ENCODE results near the gene SULT4A1.
"Not testable (repeated sequence)": the region's sequence is repeated elsewhere in the genome, so short reads cannot be mapped to it uniquely, and the experiment has no call there.

SULT4A1 gene

DNA sequence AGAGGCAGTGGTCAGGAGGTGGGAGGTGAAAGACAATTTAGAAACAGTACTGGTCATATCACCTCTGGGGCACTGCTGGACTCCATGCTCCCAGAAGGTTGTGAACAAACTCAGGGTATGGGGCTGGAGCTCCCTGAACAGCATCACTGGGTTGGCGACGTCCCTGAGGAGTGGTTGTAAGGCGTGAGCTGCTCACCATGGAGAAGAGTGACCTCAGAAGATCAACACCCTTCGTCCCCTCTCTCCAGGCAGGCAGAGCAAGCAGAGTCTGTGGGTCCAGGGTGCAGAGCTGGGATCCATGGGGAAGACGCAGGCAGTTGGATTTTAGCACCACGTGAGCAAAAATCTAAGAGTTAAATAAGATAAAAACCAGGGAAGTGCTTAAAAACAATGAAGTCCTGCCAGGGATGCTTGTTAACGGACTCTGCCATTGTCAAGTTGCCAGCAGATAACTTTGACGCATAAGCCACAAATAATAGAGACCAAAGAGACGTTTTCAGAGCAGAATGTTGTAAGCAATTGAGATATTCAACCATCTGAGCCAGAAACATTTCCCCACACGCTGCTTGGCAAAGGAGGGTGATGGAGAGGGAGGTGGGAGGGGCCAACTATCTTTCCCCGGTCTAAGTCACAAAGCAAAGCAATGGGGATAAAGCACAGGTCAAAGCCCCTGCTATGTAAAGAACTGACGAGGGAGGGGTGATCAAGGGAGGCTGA lies 15.9 kb upstream of the SULT4A1 start:
- H3K4me3 ChIP-seq (ENCODE audit: low read length) = no peak overlapping the region
- no peak for DNase-seq (ENCODE audit: low read depth)
- TF ChIP-seq, protein P1, sequence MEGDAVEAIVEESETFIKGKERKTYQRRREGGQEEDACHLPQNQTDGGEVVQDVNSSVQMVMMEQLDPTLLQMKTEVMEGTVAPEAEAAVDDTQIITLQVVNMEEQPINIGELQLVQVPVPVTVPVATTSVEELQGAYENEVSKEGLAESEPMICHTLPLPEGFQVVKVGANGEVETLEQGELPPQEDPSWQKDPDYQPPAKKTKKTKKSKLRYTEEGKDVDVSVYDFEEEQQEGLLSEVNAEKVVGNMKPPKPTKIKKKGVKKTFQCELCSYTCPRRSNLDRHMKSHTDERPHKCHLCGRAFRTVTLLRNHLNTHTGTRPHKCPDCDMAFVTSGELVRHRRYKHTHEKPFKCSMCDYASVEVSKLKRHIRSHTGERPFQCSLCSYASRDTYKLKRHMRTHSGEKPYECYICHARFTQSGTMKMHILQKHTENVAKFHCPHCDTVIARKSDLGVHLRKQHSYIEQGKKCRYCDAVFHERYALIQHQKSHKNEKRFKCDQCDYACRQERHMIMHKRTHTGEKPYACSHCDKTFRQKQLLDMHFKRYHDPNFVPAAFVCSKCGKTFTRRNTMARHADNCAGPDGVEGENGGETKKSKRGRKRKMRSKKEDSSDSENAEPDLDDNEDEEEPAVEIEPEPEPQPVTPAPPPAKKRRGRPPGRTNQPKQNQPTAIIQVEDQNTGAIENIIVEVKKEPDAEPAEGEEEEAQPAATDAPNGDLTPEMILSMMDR (conservative IDR thresholded peaks at IDR 0.05; ENCODE audit: low read length) = no peak

DNA sequence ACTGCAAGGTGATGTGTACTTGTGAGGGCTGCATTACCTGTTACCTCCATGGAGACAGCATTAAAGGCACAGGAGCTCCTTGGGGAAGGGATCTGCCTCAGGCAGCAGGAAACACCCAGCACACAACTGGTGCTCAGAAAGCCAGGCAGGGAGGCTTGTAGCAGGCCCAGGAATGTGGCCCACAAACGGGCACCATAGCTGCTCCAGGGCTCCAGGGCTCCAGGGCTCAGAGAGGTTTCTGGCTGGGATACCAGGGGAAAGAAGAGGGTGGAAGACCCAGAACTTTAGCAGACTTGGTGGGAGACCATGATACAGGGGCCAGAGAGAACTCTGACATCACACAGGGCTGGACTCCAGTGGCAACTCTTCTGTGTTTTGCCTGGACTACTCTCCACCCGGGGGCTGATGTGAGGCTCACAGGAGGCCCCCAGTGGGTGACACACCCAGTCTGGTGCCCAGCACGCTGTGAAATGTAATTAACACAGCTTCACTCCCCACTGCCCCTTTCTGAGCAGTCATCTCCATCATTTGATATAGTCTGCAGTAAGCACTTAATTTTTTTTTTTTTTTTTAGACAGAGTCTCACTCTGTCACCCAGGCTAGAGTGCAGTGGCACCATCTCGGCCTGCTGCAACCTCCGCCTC lies 14.7 kb upstream of the SULT4A1 start:
- DNase-seq (ENCODE audit: low read depth) = no peak
- TF ChIP-seq, protein P1 (conservative IDR thresholded peaks at IDR 0.05; ENCODE audit: low read length) = no peak
- no peak overlapping the region for H3K4me3 ChIP-seq (ENCODE audit: low read length)

DNA sequence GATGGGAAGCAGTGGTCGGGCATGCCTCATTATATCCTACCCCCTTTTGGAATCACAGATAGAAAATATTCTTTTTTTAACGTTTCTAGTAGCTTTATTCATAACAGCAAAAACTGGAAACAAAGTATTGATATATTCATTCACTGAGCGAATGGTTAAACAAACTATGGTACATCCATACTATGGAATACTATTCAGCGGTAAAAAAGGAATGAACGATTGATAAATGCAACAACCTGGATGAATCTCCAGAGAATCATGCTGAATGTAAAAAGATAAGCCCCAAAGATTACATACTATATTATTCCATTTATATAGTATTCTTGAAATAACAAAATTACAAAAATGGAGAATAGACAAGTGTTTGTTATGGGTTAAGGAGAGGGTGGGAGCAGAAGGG lies 7.5 kb upstream of the SULT4A1 start:
- H3K4me3 ChIP-seq (ENCODE audit: low read length) = no peak overlapping the region
- TF ChIP-seq, protein P1 (conservative IDR thresholded peaks at IDR 0.05; ENCODE audit: low read length) = no peak
- DNase-seq (ENCODE audit: low read depth) = no peak

DNA sequence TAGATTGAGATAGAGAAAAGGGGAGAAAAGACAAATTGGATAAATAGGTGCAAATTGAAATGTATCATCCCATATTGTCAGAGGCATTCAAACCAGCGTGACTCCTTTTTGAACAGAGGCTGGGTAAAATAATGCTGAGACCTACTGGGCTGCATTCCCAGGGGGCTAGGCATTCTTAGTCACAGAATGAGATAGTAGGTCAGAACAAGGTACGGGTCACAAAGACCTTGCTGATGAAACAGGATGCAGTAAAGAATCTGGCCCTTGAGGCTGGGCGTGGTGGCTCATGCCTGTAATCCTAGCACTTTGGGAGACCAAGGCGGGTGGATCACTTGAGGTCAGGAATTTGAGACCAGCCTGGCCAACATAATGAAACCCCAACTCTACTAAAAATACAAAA lies 6.7 kb upstream of the SULT4A1 start:
- H3K4me3 ChIP-seq (ENCODE audit: low read length); DNase-seq (ENCODE audit: low read depth): not testable (repeated sequence)

DNA sequence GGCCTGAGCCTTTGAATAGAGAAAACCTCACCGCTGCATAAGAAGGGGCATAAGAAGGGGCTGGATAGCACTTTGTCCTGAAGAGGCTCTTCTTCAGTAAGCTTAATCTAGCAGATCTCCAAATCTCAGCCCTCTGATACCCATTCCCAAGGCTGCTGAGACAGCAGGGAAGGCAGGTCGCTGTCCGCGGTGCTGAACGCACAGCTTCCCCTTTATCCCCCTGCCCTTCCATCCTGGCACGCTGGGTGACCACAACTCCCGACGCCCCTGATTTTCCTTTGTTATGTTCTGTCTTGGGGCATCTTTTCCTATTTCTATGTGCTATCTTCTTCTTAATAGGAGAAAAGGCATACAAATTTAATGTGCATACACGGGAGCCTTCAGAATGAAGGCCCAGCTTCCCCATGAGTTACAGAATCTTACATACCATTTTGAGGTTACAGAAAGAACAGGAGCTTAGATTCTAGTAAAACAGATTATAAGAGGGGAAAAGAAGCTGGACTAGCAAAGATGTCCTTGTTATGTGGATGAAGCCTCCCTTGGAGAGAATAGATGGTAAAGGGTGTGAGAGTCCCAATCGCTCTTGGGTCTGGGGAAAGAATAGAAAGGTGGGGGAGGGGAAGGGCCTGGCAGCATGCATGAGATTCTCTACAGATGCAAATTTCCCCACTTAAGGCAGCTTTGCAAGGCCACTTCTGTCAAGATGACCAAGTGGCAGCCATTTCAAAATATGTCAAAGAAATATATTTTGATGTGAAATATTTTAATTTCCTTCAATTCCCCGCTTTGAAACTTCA lies 5.7 kb upstream of the SULT4A1 start:
- TF ChIP-seq, protein P1 (conservative IDR thresholded peaks at IDR 0.05; ENCODE audit: low read length) = no peak
- H3K4me3 ChIP-seq (ENCODE audit: low read length) = no peak overlapping the region
- DNase-seq (ENCODE audit: low read depth) = peak; percentile 50

DNA sequence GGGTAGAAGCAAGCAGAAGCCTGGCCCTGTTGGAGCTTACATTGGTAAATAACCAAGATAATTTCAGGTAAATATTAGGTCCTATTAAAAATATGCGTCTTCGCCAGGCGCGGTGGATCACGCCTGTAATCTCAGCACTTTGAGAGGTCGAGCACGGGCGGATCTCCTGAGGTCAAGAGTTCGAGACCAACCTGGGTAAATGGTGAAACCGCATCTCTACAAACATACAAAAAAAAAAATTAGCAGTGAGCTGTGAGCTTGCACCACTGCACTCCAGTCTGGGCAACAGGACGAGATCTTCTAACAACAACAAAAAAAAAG lies 529 bp upstream of the SULT4A1 start:
- no peak for DNase-seq (ENCODE audit: low read depth)
- TF ChIP-seq, protein P1 (conservative IDR thresholded peaks at IDR 0.05; ENCODE audit: low read length) = no peak
- H3K4me3 ChIP-seq (ENCODE audit: low read length) = no peak overlapping the region

DNA sequence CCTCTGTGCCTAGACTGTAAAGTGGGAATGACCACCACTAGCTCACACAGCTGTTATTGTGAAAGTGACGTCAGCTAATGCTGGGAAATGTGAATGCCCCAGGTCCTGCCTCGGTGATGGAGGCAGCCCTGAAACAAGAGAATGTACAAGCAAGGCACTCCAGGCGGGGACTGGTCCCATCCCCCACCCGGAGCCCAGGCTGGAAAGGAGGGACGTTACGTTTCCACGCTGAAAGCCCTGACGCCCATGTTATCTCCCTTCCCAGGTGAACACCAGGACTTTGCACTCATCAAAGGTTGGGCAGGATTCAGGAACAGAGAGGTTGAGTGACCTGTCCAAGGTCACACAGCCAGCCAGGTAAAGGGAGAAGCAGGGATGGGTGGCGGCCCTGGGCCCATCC lies 784 bp downstream of the SULT4A1 start:
- TF ChIP-seq, protein P1 (conservative IDR thresholded peaks at IDR 0.05; ENCODE audit: low read length) = no peak

More for the DNA sequence above, 784 bp downstream of the SULT4A1 start:
- DNase-seq (ENCODE audit: low read depth) = no peak
- no peak overlapping the region; the same call in 1 of the 2 replicates for H3K4me3 ChIP-seq (ENCODE audit: low read length)
